NOMO-1 (cell line): Measurements from ENCODE around the gene BIRC3.
"Not testable (repeated sequence)": the region's sequence is repeated elsewhere in the genome, so short reads cannot be mapped to it uniquely, and the experiment has no call there.

Source experiments
- DNase-seq, 2 experiments: peaks; one replicate each; lab custom pipeline; 2025; ENCODE audit not compliant: unreplicated experiment in 2 of 2; lab: John Stamatoyannopoulos, UW

BIRC3 gene

DNA sequence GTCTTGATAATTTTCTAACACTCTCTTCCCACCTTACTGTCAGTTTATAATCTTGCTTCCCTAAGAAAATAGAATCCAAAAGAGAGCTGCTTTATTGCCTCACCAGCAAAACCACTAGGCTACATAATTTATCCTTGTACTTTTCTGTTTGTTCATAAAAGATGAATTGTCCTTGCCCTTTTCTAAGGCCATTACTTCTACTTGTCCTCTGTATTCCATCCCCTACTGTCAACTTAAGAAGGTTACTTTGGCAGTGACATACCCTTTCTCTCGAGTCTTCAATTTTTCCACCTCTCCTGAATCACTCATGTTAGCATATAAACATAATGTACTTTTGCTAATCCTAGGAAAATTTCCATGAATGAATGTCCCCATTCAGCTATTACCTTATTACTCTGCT is 47.7 kb downstream of the BIRC3 start:
- no peak for DNase-seq

DNA sequence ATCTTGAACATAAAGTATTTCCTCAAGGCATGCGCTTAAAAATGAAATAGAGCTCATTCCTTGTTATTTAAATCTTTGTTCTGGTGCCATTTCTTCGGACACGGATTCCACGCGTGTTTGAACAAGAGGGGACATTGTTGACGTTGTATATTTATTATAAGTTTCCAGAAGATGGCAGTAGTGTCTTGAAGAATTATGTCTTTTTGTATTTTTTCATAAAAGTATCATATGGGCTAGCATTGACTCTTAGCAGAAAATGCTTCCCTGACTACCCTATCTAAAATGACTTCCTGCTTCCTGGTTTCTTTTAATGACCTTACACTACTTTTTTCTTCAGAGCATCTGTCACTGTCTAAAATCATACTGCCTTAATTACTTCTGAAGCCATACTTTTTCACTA is 50.1 kb downstream of the BIRC3 start:
- peak in 1 of 2 experiments; percentile 9 for DNase-seq

DNA sequence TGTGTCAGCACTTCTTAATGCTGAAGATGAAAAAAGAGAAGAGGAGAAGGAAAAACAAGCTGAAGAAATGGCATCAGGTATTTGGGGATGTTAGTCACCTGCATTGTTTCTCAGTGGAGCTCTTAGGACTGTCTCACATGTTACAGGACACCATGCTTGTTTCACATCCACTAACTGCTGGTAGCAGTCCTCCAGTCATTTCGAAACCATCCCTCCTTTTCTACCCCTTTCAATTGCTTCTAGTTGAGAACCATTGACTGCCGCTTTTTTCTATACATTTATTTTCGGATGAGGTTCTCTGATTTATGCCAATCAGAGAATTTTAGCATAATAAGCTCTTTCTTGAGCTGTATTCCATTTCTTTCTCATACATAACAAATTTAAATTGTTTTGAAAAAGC is 51.2 kb downstream of the BIRC3 start:
- DNase-seq, result no peak

DNA sequence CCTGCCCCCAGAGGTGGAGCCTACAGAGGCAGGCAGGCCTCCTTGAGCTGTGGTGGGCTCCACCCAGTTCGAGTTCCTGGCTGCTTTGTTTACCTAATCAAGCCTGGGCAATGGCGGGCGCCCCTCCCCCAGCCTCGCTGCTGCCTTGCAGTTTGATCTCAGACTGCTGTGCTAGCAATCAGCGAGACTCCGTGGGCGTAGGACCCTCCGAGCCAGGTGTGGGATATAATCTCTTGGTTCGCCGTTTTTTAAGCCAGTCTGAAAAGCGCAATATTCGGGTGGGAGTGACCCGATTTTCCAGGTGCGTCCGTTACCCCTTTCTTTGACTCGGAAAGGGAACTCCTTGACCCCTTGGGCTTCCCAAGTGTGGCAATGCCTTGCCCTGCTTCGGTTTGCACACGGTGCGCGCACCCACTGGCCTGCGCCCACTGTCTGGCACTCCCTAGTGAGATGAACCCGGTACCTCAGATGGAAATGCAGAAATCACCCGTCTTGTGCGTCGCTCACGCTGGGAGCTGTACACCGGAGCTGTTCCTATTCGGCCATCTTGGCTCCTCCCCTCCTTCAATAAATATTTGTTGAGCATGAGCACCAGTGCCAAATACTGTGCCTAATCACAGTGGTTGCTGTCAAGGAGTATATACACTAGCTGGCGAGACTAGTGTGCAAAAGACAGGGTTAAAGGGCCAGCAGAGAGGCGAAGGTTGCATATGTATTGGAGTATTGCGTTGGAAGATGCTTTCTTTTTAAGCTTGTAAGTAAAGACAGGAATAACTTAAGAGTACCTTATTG is 57.5 kb downstream of the BIRC3 start:
- not testable (repeated sequence) for DNase-seq

DNA sequence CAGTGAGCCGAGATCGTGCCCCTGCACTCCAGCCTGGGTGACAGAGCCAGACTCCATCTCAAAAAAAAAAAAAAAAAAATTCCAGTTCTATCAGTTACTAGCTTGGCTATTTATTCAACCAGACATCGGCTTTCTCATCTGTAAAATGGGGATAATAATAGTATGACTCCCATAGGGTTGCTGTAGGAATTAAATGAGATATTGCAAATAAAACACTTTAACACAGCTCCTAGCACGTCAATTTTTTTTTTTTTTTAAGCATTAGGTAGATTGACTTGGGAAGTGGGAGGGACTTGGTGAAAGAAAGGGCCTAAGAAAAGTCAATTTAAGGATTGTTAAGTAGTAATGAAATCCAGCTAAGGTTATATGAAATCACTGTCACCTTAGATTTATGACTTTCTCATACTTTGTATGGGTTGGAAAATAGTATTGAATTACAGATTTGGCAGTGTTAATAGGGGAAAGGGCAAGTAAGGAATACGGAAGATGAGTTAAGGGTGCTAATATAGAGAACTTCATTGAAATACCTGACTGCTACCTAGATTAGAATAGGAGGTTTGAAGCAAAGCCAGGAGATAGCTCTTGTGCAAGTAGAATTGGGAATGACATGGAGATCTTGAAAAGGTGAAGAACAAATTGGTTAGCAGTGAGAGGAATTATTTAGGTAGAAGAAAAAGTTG is 58.6 kb downstream of the BIRC3 start:
- no peak for DNase-seq

DNA sequence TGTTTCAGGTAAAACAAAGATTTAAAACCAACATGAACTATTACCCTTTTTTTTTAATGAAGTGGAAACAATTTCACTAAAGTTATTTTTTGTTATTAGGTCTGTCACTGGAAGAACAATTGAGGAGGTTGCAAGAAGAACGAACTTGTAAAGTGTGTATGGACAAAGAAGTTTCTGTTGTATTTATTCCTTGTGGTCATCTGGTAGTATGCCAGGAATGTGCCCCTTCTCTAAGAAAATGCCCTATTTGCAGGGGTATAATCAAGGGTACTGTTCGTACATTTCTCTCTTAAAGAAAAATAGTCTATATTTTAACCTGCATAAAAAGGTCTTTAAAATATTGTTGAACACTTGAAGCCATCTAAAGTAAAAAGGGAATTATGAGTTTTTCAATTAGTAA is 60.6 kb downstream of the BIRC3 start:
- DNase-seq, result no peak

DNA sequence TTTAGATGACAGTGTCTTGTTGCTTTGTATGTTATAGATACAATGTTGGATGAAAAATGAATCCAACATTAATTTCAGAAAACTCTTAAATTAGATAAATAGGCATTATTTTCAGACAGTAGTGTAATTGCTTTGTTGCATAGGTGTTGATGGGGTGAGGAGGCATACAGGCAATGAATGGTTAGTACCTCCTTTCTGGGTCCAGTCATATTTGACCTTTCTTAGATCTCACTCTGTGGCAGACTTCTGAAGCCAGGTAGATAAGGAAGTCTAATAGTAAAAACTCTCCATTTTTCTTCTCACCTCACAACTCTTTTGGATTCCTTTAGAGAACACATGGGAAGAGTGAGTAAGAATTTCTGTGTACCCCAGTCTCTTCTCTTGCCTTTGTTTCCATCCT is 61.5 kb downstream of the BIRC3 start:
- no peak for DNase-seq

DNA sequence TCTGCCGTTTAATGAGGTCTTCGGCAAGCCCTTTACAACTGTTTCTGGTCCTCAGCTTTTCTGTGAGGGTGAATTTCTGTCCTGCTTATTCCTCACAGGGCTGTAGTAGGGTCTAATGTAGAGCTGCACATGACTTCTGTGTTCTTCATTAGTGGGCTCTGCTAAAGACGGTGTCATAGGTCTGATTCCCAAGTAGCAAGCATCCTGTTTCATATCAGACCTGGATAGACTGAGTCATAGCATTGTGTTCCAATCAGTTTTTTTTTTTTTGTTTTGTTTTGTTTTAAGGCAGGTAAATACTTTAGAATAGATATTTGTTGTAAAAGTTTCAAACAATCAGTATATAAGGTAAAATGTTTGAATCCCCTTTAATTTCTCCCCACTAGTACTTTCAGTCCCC is 65.1 kb downstream of the BIRC3 start:
- no peak for DNase-seq

DNA sequence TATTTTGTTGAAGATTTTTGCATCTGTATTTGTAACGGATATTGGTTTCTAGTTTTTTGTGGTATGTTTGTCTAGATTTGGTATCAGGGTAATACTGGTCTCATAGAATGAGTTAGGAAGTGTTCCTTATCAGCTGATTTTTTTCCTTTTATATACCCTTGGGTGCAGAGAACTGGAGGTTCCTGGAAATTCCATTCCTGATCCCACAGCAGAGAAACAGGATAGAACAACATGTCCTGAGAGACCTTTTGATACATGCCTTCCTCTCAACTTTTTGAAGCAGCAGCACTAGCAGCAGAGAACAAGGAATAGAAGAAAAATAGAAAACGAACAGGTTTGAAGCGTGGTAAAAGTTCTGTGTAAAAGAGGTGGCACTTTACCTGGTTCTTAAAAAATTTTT is 66.6 kb downstream of the BIRC3 start:
- no peak for DNase-seq

DNA sequence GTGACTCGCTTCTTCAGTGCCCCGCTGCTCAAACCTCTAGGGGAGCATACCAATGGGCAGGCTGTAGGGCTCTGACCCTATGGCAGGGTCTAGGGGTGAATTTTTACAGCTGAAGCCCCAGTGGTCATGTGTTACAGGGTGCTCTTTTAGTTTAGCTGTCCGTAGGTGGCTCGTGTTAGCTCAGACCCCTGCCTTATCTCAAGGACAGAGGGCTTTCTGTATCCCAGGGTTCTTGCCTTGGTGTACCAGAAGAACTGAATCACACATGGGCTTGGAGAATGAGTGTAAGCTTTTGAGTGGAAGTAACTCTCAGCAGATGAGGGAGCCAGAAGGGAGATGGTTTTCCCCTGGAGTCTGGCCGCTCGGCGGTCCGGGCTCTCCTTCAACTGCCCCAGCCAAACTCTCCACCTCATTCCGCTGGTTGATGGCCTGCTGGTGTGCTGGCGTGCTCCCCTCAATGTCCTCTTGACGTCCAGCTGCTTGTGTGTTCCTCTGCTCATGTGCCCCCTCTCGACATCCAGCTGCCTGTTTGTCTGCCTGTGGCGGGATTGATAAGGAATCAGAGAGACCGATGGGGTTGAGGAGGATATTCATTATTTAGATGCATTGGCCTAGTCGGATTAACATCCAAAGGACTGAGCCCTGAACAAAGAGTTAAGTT is 67.3 kb downstream of the BIRC3 start:
- DNase-seq, result no peak

DNA sequence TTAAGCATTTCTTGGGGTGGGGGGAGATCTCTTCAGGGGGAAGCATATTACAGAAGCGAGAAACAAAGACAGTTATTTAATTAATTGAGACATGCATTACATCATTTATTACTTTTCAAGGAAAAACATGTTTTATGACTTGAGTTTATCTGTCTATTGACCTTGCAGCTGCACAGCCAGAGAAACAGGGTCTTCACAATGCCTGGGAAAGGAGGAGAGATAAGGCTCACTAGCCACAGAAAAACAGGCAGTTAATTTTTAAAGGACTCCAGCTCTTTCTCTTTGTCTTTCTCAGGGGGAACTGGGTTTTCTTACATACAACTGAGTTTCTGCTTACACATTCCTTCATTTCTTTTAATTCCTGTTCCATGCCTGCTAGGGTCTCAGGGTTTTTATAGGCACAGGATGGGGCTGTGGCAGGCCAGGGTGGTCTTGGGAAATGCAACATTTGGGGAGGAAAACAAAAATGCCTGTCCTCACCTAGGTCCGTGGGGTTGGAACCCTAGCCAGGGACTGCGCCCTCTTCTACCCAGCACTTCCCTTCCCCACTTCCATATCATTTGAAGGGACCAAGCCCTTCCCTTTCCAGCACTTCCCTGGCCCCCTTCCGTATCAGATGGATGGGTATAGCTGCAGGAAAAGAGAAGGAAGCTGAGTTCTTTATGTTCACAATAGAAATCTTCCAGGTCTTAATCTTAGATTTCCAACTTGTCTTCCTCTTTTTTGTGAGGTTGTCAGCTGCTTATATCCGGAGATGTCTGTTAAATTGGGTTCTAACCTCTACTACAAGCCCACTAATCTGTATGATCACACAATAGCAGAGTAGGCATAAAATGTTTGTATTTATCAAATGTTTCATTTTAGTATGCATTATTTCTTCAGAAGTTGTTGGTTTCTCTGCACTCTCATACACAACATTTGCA is 68.1 kb downstream of the BIRC3 start:
- DNase-seq, result no peak

DNA sequence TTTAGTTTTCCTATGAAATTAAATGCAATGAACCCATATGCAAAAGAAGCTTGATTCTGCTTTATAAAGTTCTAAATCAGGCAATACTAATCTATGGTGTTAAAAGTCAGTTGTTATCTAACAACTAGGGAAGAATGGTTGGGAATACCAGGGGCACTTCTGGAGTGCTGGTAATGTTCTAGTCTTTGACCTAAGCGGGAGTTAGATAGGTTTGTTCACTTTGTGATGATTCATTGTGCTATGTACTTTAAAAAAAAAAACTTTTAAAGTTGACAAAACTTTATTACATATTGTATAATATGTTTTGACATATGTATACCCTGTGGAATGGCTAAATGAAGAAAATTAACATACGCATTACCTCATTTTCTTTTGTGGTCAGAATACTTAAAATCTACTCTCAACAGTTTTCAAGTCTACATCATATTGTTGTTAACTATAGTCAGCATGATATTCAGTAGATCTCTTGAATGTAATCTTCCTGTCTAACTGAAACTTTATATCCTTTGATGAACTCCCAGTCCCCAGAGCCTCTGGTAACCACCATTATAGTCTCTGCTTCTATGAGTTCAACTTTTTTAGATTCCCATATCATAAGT is 69.0 kb downstream of the BIRC3 start:
- no peak for DNase-seq

DNA sequence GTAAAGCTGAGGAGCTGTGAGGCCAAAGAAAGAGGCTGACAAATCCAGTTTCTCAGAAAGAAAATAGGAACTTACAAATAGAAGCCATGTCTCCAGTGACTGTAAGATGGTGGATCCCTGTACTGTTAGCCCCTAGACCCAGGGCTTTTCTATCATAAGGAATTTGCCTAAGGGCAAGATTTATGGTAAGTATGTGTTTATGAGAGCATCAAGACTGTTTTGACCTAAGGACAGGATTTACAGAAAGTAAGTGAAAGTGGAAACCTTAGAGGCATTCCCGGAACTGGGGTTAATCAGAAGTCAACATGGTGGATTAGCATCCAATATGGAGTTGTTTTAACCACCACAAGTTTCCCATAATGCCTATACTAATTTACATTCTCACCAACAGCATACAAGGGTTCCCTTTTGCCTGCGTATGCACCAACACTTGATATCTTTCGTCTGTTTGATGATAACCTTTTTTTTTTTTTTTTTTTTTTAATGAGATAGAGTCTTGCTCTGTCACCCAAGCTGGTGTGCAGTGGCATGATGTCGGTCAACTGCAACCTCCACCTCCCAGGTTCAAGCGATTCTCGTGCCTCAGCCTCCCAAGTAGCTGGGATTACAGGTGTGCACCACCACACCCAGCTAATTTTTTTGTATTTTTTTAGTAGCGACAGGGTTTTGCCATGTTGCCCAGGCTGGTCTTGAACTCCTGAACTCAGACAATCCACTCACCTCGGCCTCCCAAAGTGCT is 69.9 kb downstream of the BIRC3 start:
- no peak for DNase-seq
